Skeletal muscle satellite cell (primary cell): ENCODE data around the gene FAM170B. TPM values are rescaled to one million over a fixed set of nuclear protein-coding genes. Genes with fewer than 3 reads are reported as not detected.

ENCODE experiments used
- H3K27me3 ChIP-seq: 2 replicates; pipeline ENCODE4 v1.7.0; 2013; ENCODE audit warnings: low read length; ENCODE audit not compliant: control insufficient read depth, insufficient read depth
- H3K36me3 ChIP-seq: 2 replicates; pipeline ENCODE4 v1.7.0; 2013; ENCODE audit warnings: mild to moderate bottlenecking, control low read depth, low read length; ENCODE audit not compliant: insufficient read depth
- H3K4me1 ChIP-seq: 2 replicates; pipeline ENCODE4 v1.7.0; 2013; ENCODE audit warnings: low read length; ENCODE audit not compliant: control insufficient read depth, insufficient read depth
- H3K4me2 ChIP-seq: 2 replicates; pipeline ENCODE4 v1.7.0; 2013; ENCODE audit warnings: mild to moderate bottlenecking, low read length
- H3K4me3 ChIP-seq: 2 replicates; pipeline ENCODE4 v1.7.0; 2013; ENCODE audit warnings: low read length
- H3K9ac ChIP-seq: 2 replicates; pipeline ENCODE4 v1.7.0; 2013; ENCODE audit warnings: mild to moderate bottlenecking, low read depth, low read length, moderate library complexity
- H3K9me3 ChIP-seq: replicated peaks from 2 replicates; pipeline ENCODE4 v1.7.0; 2013; ENCODE audit warnings: mild to moderate bottlenecking, control low read depth, low read length
- total RNA-seq: library from RNA; depleted of rRNA; stranded (reverse); fragments of >200 nt; gene quantifications from 2 replicates; pipeline ENCODE4 v1.2.3, GENCODE V29; 2012; rRNA removed

Gene FAM170B
- total RNA-seq, result not detected in 2 replicates

- Histone ChIP-seq H3K27me3 (peaks cover 77% of the 10 kb centered on the region), H3K36me3 (no peaks in the 10 kb centered on the region), H3K4me1 (peaks cover 12% of the 10 kb centered on the region), H3K9me3 (no peaks in the 10 kb centered on the region), H3K9ac (no peak within 1 kb of the TSS), H3K4me3 (no peak within 1 kb of the TSS), H3K4me2 (no peak within 1 kb of the TSS)
Observed at GRCh38 chr10:49133706-49134248, at the start of gene FAM170B. TSS of gene FAM170B (minus strand) at chr10:49134021. CDS start at chr10:49133918, 103 bp downstream.

GRCh38 chr10:49182776-49183175 lies 49.0 kb upstream of the FAM170B start:
- Histone ChIP-seq H3K4me1 (peaks cover 5% of the 10 kb centered on the region), H3K4me2 (no peak overlapping the region), H3K27me3 (peaks cover 25% of the 10 kb centered on the region)

GRCh38 chr10:49180444-49180860 lies 46.6 kb upstream of the FAM170B start:
- H3K4me2 ChIP-seq, result no peak overlapping the region
- H3K4me3 ChIP-seq, result no peak overlapping the region
- H3K36me3 ChIP-seq, result no peaks in the 10 kb centered on the region
- peaks cover 12% of the 10 kb centered on the region for H3K27me3 ChIP-seq
- H3K9me3 ChIP-seq, result no peaks in the 10 kb centered on the region
- no peak overlapping the region for H3K9ac ChIP-seq
- H3K4me1 ChIP-seq, result peaks cover 16% of the 10 kb centered on the region

More at GRCh38 chr10:49182776-49183175, 49.0 kb upstream of the FAM170B start:
- H3K9me3 ChIP-seq, result no peaks in the 10 kb centered on the region
- no peak overlapping the region for H3K9ac ChIP-seq
- no peaks in the 10 kb centered on the region for H3K36me3 ChIP-seq
- H3K4me3 ChIP-seq, result no peak overlapping the region

GRCh38 chr10:49179699-49180443 lies 46.0 kb upstream of the FAM170B start:
- Histone ChIP-seq H3K4me2 (no peak overlapping the region), H3K9me3 (no peaks in the 10 kb centered on the region), H3K27me3 (peaks cover 11% of the 10 kb centered on the region), H3K4me1 (peaks cover 16% of the 10 kb centered on the region), H3K9ac (no peak overlapping the region), H3K36me3 (no peaks in the 10 kb centered on the region), H3K4me3 (no peak overlapping the region)

GRCh38 chr10:49178489-49179471 lies 45.0 kb upstream of the FAM170B start:
- Histone ChIP-seq H3K4me3 (no peak overlapping the region), H3K9me3 (no peaks in the 10 kb centered on the region), H3K4me1 (peaks cover 16% of the 10 kb centered on the region), H3K9ac (no peak overlapping the region), H3K27me3 (peaks cover 1% of the 10 kb centered on the region), H3K36me3 (no peaks in the 10 kb centered on the region), H3K4me2 (no peak overlapping the region)

GRCh38 chr10:49177391-49178355 lies 43.9 kb upstream of the FAM170B start:
- H3K4me2 ChIP-seq, result peak overlapping the region; percentile 5
- H3K27me3 ChIP-seq, result peaks cover 6% of the 10 kb centered on the region
- H3K4me3 ChIP-seq, result no peak overlapping the region
- H3K4me1 ChIP-seq, result peaks cover 16% of the 10 kb centered on the region
- no peaks in the 10 kb centered on the region for H3K36me3 ChIP-seq
- H3K9ac ChIP-seq, result peak overlapping the region; percentile 18
- no peaks in the 10 kb centered on the region for H3K9me3 ChIP-seq

- Histone ChIP-seq H3K27me3 (peaks cover 12% of the 10 kb centered on the region), H3K4me2 (no peak overlapping the region), H3K4me1 (peaks cover 16% of the 10 kb centered on the region), H3K4me3 (no peak overlapping the region), H3K9me3 (no peaks in the 10 kb centered on the region), H3K9ac (no peak overlapping the region), H3K36me3 (no peaks in the 10 kb centered on the region)
Observed at GRCh38 chr10:49176310-49177268, 42.8 kb upstream of the FAM170B start.

GRCh38 chr10:49175587-49176309 lies 41.9 kb upstream of the FAM170B start:
- no peak overlapping the region for H3K9ac ChIP-seq
- H3K27me3 ChIP-seq, result peaks cover 18% of the 10 kb centered on the region
- no peaks in the 10 kb centered on the region for H3K36me3 ChIP-seq
- no peaks in the 10 kb centered on the region for H3K9me3 ChIP-seq
- no peak overlapping the region for H3K4me2 ChIP-seq
- peaks cover 16% of the 10 kb centered on the region for H3K4me1 ChIP-seq
- H3K4me3 ChIP-seq, result no peak overlapping the region

- Histone ChIP-seq H3K4me1 (peaks cover 16% of the 10 kb centered on the region), H3K27me3 (peaks cover 18% of the 10 kb centered on the region), H3K9me3 (no peaks in the 10 kb centered on the region), H3K4me3 (no peak overlapping the region), H3K36me3 (no peaks in the 10 kb centered on the region), H3K9ac (no peak overlapping the region), H3K4me2 (no peak overlapping the region)
Observed at GRCh38 chr10:49174926-49175500, 41.2 kb upstream of the FAM170B start.
